Urinary bladder (tissue), 4 donors: ENCODE data around the gene CHCHD10. TPM values are rescaled to one million over a fixed set of nuclear protein-coding genes. Genes with fewer than 3 reads are reported as not detected.
A peak's percentile ranks its signal among the peaks of the same experiment; 100 is the strongest.

Experiments
- DNase-seq: peaks from one replicate; pipeline ENCODE4 v3.0.0-alpha.2; 2015; ENCODE audit errors: extremely low spot score
- H3K27ac ChIP-seq: one replicate; pipeline ENCODE4 v1.5.1; 2013; ENCODE audit warnings: low read depth, mild to moderate bottlenecking, moderate library complexity
- H3K36me3 ChIP-seq: one replicate; pipeline ENCODE4 v1.6.1; 2013; ENCODE audit warnings: mild to moderate bottlenecking, moderate library complexity; ENCODE audit not compliant: insufficient read depth
- H3K4me1 ChIP-seq: one replicate; pipeline ENCODE4 v1.6.1; 2013; ENCODE audit warnings: mild to moderate bottlenecking, moderate library complexity; ENCODE audit not compliant: insufficient read depth
- H3K4me3 ChIP-seq: one replicate; pipeline ENCODE4 v1.5.1; 2013; ENCODE audit warnings: low read depth, low read length
- WGBS: extraction: QIAGEN DNeasy Blood & Tissue Kit; methylation state at CpG from one replicate; pipeline ENCODE4 v1.1.7; 2013; 5-methylcytosine and 5-hydroxymethylcytosine counted together
- polyA plus RNA-seq: library from polyadenylated mRNA; stranded (reverse); fragments of 200-250 nt; gene quantifications from one replicate; pipeline ENCODE4 v1.2.3, GENCODE V29; 2013
- total RNA-seq: library from RNA; depleted of rRNA; stranded (reverse); fragments of >200 nt; gene quantifications from one replicate; pipeline ENCODE4 v1.2.3, GENCODE V29; 2014
- donor health status: healthy with polysubstance abuse.
- donor health status: healthy.

The CHCHD10 gene
- total RNA-seq, result 3.6 TPM
- 69.8 TPM for polyA plus RNA-seq

DNA sequence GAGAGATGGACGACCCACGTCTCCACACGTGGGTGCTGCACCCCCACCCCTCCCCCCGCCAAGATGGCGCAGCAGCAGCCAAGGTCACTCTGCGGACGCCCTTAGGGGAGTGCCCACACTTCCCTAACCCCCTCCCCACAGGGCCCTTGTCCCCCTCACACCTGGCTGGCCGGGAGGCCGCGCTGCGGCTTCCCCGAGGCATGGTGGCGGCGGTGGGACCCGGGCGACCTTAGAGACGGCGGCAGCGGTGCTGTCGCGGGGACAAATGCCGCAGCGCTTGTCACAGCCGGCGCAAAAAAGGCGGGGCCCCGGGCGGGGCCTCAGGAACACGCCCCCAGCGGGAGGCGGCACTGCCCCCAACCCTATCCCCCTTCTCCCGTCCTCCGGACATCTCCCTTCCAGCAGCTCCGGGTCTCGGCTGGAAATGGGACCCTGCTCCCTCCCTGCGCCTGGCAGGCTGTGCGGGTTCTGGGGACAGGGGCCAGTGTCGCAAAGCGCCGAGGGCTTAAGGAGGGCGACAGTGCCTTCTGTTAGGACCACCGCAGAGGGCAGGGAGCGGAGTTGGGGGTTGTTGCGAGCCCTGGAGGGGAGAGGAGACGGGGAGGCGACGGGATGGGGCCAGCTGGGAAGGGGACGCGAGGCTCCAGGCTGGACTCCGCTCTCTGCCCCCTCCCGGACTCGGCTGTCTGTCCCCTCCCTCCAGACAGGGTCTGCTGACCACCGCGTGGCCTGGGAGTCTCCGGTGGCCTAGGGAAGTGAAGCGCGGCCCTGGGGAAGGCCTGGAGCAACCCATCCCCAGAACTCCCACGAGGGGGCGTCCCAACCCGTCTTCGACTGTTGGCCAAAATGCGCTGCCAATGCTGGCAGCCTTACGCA is at the start of gene CHCHD10:
Gene CHCHD10 (minus strand): TSS at position 300 of the 876 bp plus-strand sequence. CDS start 98 bp downstream, at position 202.
- Histone ChIP-seq H3K4me1 (no peaks in the 10 kb centered on the region), H3K4me3 (peak within 1 kb of the TSS; percentile 53), H3K36me3 (no peaks in the 10 kb centered on the region), H3K27ac (no peak within 1 kb of the TSS)
- DNase-seq, result no peak
- WGBS, result 1% methylated on average over 63 of the region's 63 CpGs

DNA sequence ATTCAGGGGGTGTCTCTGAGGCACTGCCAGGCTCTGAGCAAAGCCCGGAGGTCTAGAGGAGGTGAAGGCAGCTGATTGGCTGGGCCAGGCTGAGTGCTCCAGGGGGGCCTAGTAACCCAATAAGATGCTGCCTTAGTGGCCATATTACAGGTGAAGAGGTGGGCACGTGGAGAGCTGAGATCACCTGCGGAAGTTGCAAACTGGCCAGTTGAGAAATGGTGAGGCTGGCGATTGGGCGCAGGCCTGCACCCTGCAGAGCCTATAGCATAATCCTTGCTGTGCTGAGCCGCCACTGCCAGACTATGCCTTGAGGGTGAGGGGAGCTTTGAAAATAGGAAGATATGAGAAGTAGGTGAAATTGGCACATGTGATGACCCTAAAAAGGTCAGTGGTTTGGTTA is 49.4 kb upstream of the CHCHD10 start:
- Histone ChIP-seq H3K4me1 (no peaks in the 10 kb centered on the region), H3K36me3 (peaks cover 4% of the 10 kb centered on the region)
- 98% methylated on average over 6 of the region's 6 CpGs for WGBS

DNA sequence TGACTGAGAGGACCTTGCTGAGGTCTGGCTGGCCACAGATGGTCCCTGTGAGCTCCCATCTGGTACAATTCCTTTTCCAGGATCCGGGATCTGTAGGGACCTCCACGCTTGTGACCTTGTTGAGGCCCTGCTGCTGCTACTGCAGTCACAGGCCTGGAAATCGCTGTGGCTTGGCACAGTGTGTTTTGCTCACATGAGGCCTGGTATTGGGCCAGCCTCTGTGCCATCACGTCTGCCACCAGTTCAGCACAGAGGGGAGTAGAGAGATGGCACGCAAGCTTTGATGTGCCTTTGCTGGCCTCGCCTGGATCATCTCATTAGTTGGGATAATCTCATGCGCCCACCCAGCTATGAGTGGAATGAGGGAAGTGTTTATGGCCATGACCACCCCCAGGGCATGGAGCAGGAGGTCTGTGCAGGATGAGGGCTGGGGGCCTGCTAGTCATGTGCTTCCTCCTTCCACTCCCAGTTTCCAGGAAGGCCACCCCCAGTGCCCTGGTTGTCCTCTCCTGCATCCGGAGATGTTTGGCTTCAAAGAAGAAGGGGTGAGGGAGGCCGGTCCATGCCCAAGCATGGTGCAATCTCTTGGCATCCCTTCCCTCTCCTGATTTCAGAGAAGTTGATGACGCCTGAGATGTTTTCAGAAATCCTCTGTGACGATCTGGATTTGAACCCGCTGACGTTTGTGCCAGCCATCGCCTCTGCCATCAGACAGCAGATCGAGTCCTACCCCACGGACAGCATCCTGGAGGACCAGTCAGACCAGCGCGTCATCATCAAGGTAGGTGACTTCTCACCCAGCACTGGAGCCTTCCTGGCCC is 48.6 kb upstream of the CHCHD10 start:
- Histone ChIP-seq H3K36me3 (peaks cover 4% of the 10 kb centered on the region), H3K4me1 (no peaks in the 10 kb centered on the region), H3K27ac (no peak overlapping the region), H3K4me3 (no peak overlapping the region)
- WGBS, result 85% methylated on average over 18 of the region's 18 CpGs
- DNase-seq, result no peak

More for the DNA sequence above, 49.4 kb upstream of the CHCHD10 start:
- no peak overlapping the region for H3K4me3 ChIP-seq
- no peak overlapping the region for H3K27ac ChIP-seq
- no peak for DNase-seq

DNA sequence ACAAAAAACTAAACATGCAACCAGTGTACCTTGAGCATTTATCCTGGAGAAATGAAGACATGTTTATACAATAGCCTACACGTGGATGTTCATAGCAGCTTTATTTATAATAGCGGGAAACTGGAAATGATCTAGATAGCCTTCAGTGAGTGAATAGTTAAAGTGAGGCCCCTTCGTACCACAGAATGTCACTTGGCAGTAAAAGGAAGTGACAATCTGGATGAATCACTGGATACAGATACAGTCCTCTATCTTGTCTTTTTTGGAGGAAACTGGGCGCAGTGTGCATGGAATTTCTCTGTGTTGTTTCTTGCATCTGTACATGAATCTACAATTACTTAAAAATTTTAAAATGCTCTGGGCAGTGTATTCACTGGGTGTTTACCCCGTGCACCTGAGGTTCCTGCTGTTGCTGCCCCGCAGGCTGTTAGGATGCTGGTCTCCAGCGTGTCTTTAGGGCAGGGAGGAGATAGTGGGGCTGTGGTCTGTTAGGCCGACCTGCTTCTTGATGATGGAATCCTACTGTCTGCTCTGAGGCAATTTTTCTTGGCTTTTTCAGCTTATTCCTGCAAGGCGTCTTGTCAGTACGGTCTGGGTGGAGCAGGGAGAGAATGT is 47.9 kb upstream of the CHCHD10 start:
- 81% methylated on average over 10 of the region's 10 CpGs for whole genome bisulfite sequencing
- peaks cover 1% of the 10 kb centered on the region for H3K36me3 ChIP-seq
- no peaks in the 10 kb centered on the region for H3K4me1 ChIP-seq
- no peak for DNase-seq
- H3K27ac ChIP-seq, result no peak overlapping the region
- H3K4me3 ChIP-seq, result no peak overlapping the region

DNA sequence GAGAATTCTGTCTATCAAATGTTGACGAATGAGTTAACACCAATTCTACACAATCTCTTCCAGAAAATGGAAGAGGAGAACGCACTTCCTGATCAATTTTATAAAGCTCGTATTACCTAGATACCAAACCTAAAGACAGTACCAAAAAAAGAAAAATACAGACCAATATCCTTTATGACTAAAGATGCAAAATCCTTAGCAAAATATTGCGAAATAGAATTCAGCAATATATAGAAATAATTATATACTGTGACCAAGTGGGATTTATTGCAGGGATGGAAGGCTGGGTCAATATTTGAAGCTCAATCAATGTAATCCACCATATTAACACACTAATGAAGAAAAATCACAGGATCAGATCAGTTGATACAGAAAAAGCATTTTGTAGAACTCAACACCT is 44.6 kb upstream of the CHCHD10 start:
- Histone ChIP-seq H3K4me3 (no peak overlapping the region), H3K27ac (no peak overlapping the region), H3K4me1 (no peaks in the 10 kb centered on the region), H3K36me3 (no peaks in the 10 kb centered on the region)
- no peak for DNase-seq
- WGBS, result 94% methylated on average over 4 of the region's 4 CpGs

DNA sequence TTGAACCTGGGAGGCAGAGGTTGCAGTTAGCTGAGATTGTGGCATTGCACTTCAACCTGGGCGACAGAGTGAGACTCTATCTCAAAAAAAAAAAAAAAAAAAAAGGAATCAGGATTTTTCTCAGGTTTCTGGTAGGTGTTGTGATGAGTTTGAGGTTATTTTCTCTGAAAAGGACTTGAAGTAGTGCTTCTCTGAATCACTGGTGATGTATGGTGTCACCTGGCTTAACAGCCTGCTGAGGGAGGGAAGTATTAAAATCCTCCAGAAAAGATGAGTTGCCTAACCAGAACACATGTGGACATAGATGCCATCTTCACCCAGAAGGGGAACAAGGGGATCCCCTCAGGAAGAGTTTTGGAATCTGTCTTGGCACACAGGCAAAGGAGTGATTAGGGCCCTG is 39.1 kb upstream of the CHCHD10 start:
- Histone ChIP-seq H3K36me3 (peaks cover 3% of the 10 kb centered on the region), H3K27ac (no peak overlapping the region), H3K4me1 (no peaks in the 10 kb centered on the region), H3K4me3 (no peak overlapping the region)
- no peak for DNase-seq
- 97% methylated on average over 1 of the region's 1 CpG for WGBS

DNA sequence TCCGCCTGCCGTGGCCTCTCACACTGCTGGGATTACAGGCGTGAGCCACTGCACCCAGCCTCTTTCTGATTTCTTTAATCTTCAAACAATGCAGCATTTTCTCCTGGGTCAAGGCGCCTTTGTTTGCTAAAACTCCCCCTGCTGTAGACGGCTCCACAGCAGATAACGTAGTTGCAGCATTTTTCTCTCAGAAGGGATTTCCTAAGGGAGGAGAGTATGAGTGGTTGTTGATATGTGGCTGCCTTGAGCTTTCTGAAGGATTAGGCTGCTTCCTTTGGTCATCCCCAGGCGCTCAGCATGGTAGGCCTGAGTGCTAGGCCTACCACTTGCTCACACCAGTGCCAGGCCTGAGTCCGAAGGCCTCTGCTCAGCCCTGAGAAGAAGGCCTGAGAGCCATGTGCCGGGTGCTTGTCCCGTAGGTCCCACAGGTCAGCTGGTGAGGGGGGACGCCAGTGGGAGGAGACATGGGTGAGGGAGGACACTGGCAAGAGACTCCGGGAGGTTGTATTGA is 37.1 kb upstream of the CHCHD10 start:
- Histone ChIP-seq H3K27ac (no peak overlapping the region), H3K36me3 (peaks cover 4% of the 10 kb centered on the region)
- WGBS, result 58% methylated on average over 12 of the region's 12 CpGs

DNA sequence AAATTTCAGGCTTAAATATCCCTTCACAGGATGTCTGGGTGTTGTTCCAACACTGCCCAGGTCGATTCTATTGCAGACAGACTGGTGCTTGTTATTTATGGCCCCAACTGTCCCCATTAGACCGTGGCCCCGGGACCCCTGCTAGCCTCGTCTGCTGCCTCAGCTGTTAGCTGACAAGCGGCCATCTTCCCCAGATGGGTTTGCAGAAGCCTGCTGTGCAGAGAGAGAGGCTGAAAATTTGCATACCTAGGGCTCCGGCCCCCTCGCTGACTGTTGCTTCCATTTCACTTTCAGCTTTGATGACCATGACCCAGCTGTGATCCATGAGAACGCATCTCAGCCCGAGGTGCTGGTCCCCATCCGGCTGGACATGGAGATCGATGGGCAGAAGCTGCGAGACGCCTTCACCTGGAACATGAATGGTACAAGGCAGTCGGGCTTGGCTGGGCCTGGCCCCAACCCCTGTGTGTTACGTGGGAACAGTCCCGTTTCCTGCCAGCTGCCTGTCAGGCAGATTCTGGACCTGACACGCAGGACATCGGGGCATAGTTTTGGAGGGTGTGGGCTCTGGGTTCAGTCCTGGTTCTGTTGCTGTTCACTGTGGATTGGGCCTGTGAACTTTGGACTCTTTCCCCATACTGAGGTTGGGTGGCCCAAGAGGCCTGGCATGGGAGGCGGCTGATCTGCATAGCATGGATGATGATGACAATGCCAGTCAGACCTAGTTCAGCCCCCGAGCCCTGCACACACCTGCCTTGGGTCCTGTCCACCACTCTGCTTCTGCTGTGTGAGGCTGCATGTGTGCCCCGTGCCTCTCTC is 35.4 kb upstream of the CHCHD10 start:
- peaks cover 4% of the 10 kb centered on the region for H3K36me3 ChIP-seq
- no peak for DNase-seq
- H3K4me1 ChIP-seq, result no peaks in the 10 kb centered on the region
- no peak overlapping the region for H3K4me3 ChIP-seq
- WGBS, result 83% methylated on average over 21 of the region's 21 CpGs
- no peak overlapping the region for H3K27ac ChIP-seq

More for the DNA sequence above, 37.1 kb upstream of the CHCHD10 start:
- Histone ChIP-seq H3K4me3 (no peak overlapping the region), H3K4me1 (no peaks in the 10 kb centered on the region)
- DNase-seq, result no peak

DNA sequence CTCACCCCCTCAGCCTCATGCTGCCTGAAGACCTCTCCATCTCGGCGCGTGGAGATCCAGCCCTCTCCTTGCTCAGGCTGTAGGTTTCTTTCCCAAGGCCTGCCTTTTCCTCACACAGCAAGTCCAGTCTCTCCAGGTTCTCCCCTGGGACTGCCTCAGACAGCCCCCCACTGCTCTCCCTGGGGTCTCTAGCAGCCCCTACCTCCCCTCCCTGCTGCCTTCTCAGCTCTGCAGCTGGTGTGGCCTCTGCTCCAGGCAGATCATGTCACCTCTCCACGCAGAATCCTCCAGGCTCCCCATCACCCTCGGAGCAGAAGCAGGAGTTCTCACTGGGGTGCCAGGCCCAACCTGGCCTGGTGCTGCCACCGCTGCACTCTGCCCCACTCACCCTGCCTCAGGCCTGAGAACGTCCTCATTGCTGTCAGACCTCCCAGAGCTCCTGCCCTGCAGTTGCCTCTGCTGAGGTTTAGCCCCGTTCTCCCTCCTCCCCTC is 34.2 kb upstream of the CHCHD10 start:
- peaks cover 4% of the 10 kb centered on the region for H3K36me3 ChIP-seq
- 92% methylated on average over 8 of the region's 8 CpGs for WGBS
- no peak overlapping the region for H3K4me3 ChIP-seq
- no peak overlapping the region for H3K27ac ChIP-seq
- DNase-seq, result no peak
- H3K4me1 ChIP-seq, result no peaks in the 10 kb centered on the region

DNA sequence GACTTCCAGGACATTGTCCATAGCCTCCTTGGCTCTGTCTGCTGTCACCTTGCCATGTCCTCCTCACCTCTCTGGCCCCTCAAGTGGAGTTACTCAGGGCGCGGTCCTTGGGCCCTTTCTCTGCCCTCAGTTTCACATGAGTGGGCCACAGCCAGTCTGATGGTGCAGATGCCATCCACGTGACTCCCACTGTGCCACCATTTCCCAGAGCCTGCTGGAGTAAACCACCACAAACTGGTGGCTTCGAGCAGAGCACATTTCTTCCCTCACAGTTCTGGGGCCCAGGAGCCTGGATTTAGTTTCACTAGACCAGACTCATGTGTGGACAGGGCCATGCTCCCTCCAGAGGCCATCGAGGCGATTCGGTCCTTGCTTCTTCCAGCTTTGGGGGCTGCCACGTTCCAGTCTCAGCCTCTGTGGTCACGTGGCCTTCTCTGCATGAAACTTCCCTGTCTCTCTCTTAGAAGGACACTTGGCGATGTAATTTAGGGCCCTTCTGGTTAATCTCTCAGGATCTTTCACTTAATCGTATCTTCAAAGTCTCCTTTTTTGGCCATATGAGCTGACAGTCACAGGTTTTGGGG is 33.6 kb upstream of the CHCHD10 start:
- 85% methylated on average over 11 of the region's 11 CpGs for WGBS
- Histone ChIP-seq H3K4me3 (no peak overlapping the region), H3K27ac (no peak overlapping the region), H3K36me3 (peaks cover 4% of the 10 kb centered on the region), H3K4me1 (no peaks in the 10 kb centered on the region)
- DNase-seq, result no peak

DNA sequence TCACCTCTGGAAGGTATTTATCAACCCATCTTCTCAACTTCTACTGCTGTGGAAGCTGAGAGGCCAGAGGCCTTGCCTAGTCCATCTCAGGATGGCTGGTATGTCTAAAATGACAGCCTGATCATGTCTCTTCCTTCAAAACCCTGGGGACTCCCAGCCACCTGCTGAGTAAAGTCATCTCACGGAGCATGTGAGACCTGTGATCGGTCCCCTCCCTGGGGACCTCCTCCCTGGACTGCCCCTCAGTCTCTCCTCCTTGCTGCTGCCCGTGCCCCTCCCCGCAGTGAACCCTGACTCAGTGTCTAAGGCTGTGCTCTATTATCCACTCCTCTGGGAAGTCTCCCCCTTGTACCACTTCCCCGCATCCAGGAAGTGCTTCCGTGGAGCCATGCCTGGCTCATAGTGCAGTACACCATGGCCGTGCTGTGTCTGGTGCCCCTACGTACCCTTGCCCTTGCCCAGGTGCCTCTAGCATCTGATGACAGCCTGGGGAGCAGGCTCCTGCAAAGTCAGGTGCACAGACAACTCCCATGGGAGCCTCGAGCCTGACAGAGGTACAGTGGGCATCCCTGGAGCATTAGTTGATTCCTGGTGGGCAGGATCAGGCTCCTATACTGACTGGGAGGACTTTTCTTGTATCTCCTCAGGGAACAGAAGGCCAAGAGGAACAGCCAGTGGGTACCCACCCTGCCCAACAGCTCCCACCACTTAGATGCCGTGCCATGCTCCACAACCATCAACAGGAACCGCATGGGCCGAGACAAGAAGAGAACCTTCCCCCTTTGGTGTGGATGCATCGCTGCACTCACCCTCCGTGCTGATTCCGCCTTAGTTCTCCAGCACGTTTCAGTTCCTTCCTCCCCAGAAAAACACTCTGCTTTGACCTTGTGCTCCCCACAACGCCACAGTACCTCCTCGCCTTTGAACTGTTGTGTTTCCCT is 32.8 kb upstream of the CHCHD10 start:
- Histone ChIP-seq H3K4me1 (no peaks in the 10 kb centered on the region), H3K36me3 (peaks cover 4% of the 10 kb centered on the region)
- WGBS, result 95% methylated on average over 18 of the region's 18 CpGs

More for the DNA sequence above, 32.8 kb upstream of the CHCHD10 start:
- H3K4me3 ChIP-seq, result no peak overlapping the region
- DNase-seq, result no peak
- H3K27ac ChIP-seq, result no peak overlapping the region
